ENCODE data around the gene ATF7.

ATF7 gene

GRCh38 chr12:53516758-53517455 lies 109.3 kb downstream of the ATF7 start:
- DNase-seq = no peak

GRCh38 chr12:53515291-53515680 lies 110.9 kb downstream of the ATF7 start:
- DNase-seq = no peak

DNA sequence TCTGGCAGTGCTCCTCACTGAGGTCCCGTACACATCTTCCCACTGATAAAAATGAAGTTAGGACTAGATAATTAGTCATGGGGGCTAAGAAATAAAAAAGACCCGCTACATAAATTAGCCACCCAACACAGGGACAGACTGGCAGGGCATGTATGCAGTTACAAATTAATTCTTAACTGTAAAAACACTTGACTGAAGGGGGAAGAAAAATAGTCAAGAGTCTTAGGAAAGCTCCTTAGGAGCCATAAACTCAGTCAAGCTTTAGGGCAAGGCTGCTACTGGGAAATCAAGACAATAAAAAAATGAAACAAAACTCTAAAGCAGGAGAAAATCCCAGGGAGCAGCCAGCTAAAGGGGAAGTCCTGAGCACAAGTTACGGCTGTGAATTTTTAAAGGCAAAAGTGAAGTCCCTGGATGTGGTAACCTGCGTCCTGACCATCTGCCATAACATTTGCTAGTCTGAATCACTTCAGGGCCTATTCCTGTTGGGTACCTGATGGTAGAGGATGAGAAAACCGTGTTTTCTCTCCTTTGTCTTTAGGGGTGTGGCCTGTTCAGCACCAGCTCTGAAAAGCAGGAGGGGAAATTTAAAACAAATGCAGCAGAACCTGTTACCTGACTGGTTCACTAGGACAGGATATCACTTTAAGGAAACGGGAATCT lies 111.4 kb downstream of the ATF7 start:
- DNase-seq = no peak

GRCh38 chr12:53513712-53514410 lies 112.3 kb downstream of the ATF7 start:
- DNase-seq = no peak

- DNase-seq = no peak
Measured at GRCh38 chr12:53510181-53510812, 115.9 kb downstream of the ATF7 start.

DNA sequence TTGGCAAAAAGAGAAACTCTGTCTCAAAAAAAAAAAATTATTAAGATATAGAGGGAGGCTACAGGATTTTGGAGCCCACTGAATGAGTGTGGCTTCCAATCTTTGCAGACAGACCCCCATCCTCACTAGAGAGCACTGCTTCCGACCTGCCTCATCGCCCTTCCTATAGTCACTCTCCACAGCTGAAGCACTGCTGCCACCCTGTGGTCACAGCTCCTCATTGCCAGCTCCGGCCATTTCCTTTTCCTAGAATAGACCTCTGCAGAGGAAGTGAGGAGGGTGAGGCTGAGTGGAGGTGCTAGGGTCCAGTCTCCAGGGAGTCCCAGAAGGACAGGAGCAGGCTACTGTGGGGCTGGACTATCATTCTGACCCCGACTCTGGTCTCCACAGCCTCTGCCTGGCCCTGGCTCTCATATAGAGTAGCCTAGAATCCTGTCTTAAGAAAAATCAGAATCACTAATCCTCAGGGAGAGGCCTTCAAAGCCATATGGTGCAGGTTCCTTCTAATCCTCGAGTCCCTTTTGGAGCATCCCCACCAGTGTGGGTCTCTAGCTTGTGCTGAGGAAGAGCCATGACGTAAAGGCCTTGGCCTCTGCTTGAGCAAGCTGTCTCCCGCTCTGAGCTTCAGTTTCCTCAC lies 117.5 kb downstream of the ATF7 start:
- peak; percentile 88 for DNase-seq

DNA sequence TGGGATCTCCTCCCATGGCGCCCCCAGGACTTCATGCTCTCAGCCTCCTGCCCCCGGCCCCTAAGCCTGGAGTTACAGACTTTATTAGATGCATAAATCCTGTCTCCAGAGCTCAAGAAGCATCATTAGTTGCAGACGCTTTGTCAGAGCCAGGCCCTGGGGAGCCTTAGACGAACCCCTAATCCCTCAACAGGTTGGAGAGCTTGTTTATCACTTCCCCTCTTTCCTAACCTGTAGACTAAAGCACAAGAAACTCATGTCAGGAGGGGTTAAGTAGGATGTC lies 118.6 kb downstream of the ATF7 start:
- no peak for DNase-seq

- no peak for DNase-seq
Measured at GRCh38 chr12:53506881-53507602, 119.1 kb downstream of the ATF7 start, which contains the start of gene NPFF. NPFF (minus strand) TSS chr12:53507484; CDS start chr12:53507474, 10 bp downstream.

DNA sequence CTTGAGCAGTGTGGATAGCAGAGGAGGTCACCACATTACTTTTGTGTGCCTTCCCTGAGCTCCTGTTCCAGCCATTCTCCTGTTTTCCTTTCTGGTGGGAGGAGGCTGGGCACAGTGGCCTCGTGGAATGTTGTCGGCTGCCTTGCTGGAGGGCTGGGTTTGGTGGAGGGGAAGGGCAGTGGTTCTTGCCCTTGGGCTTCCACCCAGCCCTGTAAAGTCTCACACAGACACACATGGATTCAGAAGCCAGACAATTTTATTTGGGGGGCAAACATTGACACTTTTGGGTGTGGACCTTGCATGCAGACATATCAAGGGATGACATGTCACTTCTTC lies 119.8 kb downstream of the ATF7 start:
- DNase-seq = no peak

DNA sequence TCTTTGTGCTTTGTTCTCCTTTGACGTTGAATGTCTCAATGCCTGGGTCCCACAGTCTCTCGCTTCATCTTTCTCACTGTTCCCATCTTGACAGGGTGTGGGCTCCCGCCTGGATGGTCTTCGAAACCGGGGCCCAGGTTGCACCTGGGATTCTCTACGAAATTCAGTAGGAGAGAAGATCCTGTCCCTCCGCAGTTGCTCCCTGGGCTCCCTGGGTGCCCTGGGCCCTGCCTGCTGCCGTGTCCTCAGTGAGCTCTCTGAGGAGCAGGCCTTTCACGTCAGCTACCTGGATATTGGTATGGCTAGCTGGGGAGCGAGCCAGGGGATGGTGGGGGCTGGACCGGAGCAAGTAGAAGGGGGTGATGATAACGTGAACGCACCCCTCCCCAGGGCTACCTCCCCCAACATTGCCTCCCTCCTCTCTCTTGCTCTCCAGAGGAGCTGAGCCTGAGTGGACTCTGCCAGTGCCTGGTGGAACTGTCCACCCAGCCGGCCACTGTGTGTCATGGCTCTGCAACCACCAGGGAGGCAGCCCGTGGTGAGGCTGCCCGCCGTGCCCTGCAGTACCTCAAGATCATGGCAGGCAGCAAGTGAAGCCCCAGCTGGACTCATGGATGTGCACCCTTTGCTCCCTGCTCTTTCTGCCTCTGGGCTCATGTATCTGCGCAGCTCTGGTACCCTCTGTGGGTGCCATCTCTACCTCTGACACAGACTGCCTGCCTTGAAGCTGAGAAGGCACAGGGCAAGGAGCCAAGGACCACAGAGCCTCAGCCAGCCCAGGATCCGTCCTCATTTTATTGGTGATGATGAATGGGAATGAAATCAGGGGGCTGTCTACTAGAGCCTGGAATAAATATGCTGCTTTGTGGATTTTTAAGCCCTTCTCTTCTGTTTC lies 120.4 kb downstream of the ATF7 start:
- no peak for DNase-seq

DNA sequence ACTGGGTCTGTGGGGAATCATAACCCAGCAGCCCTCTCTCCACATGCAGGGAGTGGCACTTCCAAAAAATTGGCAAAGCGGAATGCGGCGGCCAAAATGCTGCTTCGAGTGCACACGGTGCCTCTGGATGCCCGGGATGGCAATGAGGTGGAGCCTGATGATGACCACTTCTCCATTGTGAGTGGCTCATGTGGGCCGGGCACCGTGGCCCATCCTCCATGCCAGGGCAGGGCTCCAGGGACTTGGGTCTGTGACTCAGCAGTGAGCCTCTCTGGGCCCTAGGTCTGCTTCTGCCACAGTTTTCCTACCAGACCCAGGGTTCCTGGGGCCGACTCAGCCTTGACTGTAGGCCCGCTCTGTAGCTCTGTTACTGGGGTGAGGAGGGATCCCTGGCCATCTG lies 121.1 kb downstream of the ATF7 start:
- no peak for DNase-seq

DNA sequence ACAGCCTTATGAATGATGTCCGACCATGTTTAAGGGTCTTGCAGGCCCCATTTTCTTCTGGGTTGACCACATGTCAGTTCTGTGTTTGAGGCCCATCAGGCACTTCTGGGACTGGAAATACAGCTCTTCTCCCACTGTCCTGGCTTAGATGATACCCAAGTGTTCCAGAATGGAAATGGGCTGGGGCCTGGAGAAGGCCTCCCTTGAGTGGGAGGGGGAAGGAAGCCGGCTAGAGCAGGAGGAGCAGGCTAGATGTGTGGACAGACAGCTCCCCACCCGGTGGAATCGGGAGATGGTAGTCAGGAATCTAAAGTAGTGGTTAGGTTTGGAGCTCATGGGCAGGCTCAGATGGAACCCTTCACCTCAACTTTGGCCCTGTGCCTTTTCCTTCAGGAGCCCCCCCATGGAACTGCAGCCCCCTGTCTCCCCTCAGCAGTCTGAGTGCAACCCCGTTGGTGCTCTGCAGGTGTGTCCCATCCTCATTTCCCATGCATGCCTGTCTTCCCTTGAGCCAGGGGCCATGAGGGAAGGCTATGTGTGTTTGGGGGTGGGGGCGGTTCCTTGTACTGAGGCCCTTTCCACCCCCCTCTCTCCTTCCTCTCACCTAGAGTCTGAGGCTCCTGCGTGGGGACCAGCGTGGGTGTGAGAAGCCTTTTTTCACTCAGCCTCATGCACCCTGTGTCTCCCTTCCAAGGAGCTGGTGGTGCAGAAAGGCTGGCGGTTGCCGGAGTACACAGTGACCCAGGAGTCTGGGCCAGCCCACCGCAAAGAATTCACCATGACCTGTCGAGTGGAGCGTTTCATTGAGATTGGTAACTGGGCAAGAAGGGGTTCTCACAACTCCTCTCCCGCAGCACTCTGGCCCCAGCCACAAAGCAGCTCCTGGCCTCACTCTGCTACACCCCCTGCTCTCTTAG lies 121.9 kb downstream of the ATF7 start:
- no peak for DNase-seq

- no peak for DNase-seq
Measured at GRCh38 chr12:53502983-53503728, 123.0 kb downstream of the ATF7 start.

DNA sequence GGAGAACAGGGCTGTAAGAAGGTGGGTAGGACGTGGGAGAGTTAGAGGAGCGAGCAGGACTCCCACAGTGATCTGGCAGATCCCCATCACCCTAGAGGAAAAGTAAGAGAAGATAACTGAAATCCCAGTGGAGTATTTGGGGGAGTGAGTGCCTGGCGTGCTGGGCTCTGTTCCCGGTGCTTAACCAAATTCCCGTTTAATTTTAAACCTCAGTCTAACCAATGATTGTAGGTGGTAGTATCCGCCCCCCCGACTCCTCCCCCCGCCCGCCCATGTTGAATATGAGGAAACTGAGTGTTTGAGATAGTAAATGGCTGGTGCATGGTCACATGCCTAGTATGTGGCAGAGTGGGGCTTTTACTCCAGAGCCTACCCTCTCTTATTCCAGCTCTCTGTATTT lies 123.9 kb downstream of the ATF7 start:
- no peak for DNase-seq

GRCh38 chr12:53501615-53502181 lies 124.5 kb downstream of the ATF7 start:
- DNase-seq = no peak

DNA sequence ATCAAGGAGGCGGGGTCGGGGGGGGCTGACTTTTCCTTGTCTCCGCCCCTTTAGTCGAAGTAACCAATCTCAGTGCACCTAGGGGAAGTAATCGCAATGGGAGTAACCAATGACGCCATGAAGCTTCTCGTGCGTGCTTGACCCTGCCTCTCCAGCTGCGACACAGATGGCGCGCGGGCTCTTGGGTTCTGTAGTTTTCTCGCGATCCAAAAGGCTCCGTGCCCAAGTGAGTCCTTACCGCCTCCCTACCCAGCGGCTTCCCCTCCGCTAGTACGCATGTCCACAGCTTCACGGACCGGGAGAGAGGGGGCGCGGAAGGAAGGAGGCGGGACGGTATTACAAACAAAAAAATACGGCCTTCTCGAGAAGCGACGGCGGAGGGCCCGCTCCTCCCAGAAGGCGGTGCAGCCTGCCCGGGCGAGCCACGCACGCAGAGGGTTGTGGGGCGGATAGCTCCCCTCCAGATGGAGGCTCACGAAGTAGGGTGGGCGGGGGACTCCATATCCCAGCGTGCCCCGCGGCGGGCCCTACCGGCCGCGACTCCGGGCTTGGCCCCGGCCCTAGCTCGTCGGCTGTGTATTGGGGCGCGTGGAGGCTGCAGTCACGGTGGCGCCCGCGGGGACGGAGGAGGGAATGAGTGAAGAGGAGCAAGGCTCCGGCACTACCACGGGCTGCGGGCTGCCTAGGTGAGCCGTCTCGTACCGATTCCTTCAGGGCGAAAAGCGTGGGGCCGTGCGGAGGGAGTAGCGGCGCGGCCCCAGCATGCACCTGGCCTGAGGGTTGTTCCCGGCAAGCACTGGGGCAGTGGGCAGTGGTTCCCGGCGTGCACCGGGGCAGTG lies 125.2 kb downstream of the ATF7 start, which contains the start of gene TARBP2:
Gene TARBP2 (plus strand): TSS at position 508 of the 839 bp plus-strand sequence. CDS start 126 bp downstream, at position 634.
- peak; percentile 99 for DNase-seq

GRCh38 chr12:53500142-53500775 lies 125.9 kb downstream of the ATF7 start:
- no peak for DNase-seq
